SK-N-SH treated with all-trans-retinoic acid at 6 μM for 48 hours (cell line): Measurements from ENCODE around the gene NPFFR1.

Experiments used
- ATAC-seq: fragments of 200-7000 bp; cut with Tn5 transposase; 3 replicates; pipeline ENCODE4 v1.9.1; 2020; ENCODE audit warnings: mild to moderate bottlenecking, moderate library complexity
- ARNTL ChIP-seq: fragments of 450-650 bp; formaldehyde crosslinking; IDR thresholded peaks from 2 replicates; pipeline ENCODE4 v1.5.0; 2020; ENCODE audit warnings: low read depth, mild to moderate bottlenecking, moderate library complexity, borderline replicate concordance
- CSDC2 ChIP-seq: fragments of 250-450 bp; sonication (Bioruptor Pico); IDR thresholded peaks from 2 replicates; pipeline ENCODE4 v1.5.0; 2020; ENCODE audit warnings: mild to moderate bottlenecking, moderate library complexity
- ESRRG ChIP-seq: fragments of 250-450 bp; sonication (Bioruptor Pico); IDR thresholded peaks from 2 replicates; pipeline ENCODE4 v1.6.1; 2021; ENCODE audit warnings: mild to moderate bottlenecking
- OSR1 ChIP-seq: fragments of 250-450 bp; sonication (Bioruptor Pico); IDR thresholded peaks from 2 replicates; pipeline ENCODE4 v1.8.0; 2022; ENCODE audit warnings: moderate library complexity, mild to moderate bottlenecking, inconsistent platforms
- PPARA ChIP-seq: fragments of 250-450 bp; sonication (Bioruptor Pico); IDR thresholded peaks from 2 replicates; pipeline ENCODE4 v1.5.0; 2020; ENCODE audit warnings: mild to moderate bottlenecking, borderline replicate concordance
- TCF4 ChIP-seq: fragments of 250-450 bp; sonication (Bioruptor Pico); IDR thresholded peaks from 2 replicates; pipeline ENCODE4 v1.8.0; 2021; ENCODE audit warnings: mild to moderate bottlenecking, moderate library complexity, borderline replicate concordance
- TOX ChIP-seq: fragments of 250-450 bp; sonication (Bioruptor Pico); IDR thresholded peaks from 2 replicates; pipeline ENCODE4 v1.8.0; 2021; ENCODE audit warnings: mild to moderate bottlenecking, moderate library complexity, borderline replicate concordance
- ZC3H10 ChIP-seq: fragments of 250-450 bp; sonication (Bioruptor Pico); IDR thresholded peaks from 2 replicates; pipeline ENCODE4 v1.5.1; 2021; ENCODE audit warnings: mild to moderate bottlenecking, moderate library complexity
- ZFP3 ChIP-seq: fragments of 250-450 bp; sonication (Bioruptor Pico); IDR thresholded peaks from 2 replicates; pipeline ENCODE4 v1.5.0; 2020; ENCODE audit warnings: mild to moderate bottlenecking, moderate library complexity
- ZFP30 ChIP-seq: fragments of 450-650 bp; formaldehyde crosslinking; IDR thresholded peaks from 2 replicates; pipeline ENCODE4 v1.5.0; 2022; ENCODE audit warnings: mild to moderate bottlenecking, moderate library complexity
- ZNF565 ChIP-seq: fragments of 450-650 bp; formaldehyde crosslinking; conservative IDR thresholded peaks from 2 replicates; pipeline ENCODE4 v1.5.0; 2020; ENCODE audit warnings: low read depth, mild to moderate bottlenecking, moderate library complexity
- ZNF70 ChIP-seq: fragments of 450-650 bp; formaldehyde crosslinking; IDR thresholded peaks from 2 replicates; pipeline ENCODE4 v1.5.0; 2020; ENCODE audit warnings: mild to moderate bottlenecking, moderate library complexity
- ZNF8 ChIP-seq: fragments of 450-650 bp; formaldehyde crosslinking; IDR thresholded peaks from 2 replicates; pipeline ENCODE4 v1.5.0; 2020; ENCODE audit warnings: mild to moderate bottlenecking, moderate library complexity
- TF ChIP-seq, protein P1 (sequence below): fragments of 250-450 bp; sonication (Bioruptor Pico); IDR thresholded peaks from 2 replicates; pipeline ENCODE4 v1.5.1; 2021; ENCODE audit warnings: mild to moderate bottlenecking, moderate library complexity
- TF ChIP-seq, protein P2 (sequence below): fragments of 250-450 bp; sonication (Bioruptor Pico); IDR thresholded peaks from 2 replicates; pipeline ENCODE4 v1.5.0; 2020; ENCODE audit warnings: mild to moderate bottlenecking, moderate library complexity
- TF ChIP-seq, protein P3 (sequence below): fragments of 250-450 bp; sonication (Bioruptor Pico); IDR thresholded peaks from 2 replicates; pipeline ENCODE4 v1.8.0; 2021; ENCODE audit warnings: low read depth, mild to moderate bottlenecking, moderate library complexity, borderline replicate concordance
- TF ChIP-seq, protein P4 (sequence below): fragments of 250-450 bp; sonication (Bioruptor Pico); IDR thresholded peaks from 2 replicates; pipeline ENCODE4 v1.5.1; 2020; ENCODE audit warnings: low read depth, mild to moderate bottlenecking, moderate library complexity

NPFFR1 gene

DNA sequence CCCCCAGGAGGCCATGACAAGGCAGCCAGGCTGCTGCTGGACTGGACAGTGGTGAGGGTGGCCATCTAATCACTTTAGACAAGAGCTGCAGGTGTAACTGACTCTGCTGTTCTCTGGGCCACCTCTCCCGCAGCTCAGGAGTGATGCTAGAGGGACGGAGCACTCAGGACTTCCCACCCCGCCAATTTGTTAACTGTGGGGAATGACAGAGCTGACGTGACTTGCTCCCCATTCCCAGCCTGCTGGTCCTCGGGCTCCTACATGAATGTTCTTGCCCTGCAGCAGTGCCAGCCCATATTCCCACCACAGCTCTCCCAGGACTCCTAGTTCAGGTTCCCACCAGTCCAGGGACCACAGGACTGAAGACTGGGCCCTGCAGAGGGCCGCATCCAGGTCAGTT lies 16.7 kb upstream of the NPFFR1 start:
- no peak for TF ChIP-seq ESRRG (CRISPR knock-in tag)
- no peak for TF ChIP-seq ZNF70
- TF ChIP-seq TOX (CRISPR knock-in tag) = no peak
- no peak for TF ChIP-seq ZFP3 (CRISPR knock-in tag)
- no peak for TF ChIP-seq OSR1
- TF ChIP-seq, protein P1, sequence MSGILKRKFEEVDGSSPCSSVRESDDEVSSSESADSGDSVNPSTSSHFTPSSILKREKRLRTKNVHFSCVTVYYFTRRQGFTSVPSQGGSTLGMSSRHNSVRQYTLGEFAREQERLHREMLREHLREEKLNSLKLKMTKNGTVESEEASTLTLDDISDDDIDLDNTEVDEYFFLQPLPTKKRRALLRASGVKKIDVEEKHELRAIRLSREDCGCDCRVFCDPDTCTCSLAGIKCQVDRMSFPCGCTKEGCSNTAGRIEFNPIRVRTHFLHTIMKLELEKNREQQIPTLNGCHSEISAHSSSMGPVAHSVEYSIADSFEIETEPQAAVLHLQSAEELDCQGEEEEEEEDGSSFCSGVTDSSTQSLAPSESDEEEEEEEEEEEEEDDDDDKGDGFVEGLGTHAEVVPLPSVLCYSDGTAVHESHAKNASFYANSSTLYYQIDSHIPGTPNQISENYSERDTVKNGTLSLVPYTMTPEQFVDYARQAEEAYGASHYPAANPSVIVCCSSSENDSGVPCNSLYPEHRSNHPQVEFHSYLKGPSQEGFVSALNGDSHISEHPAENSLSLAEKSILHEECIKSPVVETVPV (CRISPR knock-in tag) = no peak
- TF ChIP-seq, protein P2, sequence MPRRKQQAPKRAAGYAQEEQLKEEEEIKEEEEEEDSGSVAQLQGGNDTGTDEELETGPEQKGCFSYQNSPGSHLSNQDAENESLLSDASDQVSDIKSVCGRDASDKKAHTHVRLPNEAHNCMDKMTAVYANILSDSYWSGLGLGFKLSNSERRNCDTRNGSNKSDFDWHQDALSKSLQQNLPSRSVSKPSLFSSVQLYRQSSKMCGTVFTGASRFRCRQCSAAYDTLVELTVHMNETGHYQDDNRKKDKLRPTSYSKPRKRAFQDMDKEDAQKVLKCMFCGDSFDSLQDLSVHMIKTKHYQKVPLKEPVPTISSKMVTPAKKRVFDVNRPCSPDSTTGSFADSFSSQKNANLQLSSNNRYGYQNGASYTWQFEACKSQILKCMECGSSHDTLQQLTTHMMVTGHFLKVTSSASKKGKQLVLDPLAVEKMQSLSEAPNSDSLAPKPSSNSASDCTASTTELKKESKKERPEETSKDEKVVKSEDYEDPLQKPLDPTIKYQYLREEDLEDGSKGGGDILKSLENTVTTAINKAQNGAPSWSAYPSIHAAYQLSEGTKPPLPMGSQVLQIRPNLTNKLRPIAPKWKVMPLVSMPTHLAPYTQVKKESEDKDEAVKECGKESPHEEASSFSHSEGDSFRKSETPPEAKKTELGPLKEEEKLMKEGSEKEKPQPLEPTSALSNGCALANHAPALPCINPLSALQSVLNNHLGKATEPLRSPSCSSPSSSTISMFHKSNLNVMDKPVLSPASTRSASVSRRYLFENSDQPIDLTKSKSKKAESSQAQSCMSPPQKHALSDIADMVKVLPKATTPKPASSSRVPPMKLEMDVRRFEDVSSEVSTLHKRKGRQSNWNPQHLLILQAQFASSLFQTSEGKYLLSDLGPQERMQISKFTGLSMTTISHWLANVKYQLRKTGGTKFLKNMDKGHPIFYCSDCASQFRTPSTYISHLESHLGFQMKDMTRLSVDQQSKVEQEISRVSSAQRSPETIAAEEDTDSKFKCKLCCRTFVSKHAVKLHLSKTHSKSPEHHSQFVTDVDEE (CRISPR knock-in tag) = no peak
- TF ChIP-seq ZC3H10 (CRISPR knock-in tag) = no peak
- no peak for TF ChIP-seq ZNF8 (CRISPR knock-in tag)
- no peak for ATAC-seq

DNA sequence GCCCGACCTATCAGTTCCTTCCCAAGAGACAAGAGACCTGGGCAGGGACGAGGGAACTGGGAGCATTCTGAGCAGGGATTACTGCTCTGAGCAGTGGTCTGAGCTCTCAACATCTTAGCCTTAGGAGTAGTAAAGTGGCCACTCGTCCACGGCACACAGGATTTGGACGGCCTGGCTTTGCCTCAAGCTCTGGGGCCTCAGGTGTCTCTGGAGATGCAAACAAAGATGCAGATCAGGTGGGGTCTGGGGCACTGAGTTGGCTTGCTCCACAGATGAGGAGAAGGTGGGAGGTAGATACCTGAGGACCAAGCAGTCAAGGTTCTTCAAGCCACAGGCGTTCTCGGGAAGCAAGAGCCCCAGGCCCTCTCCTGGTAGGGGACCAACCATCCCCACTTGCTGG lies 16.1 kb upstream of the NPFFR1 start:
- TF ChIP-seq TCF4 (CRISPR knock-in tag) (no peak), ARNTL (CRISPR knock-in tag) (no peak), ZNF565 (no peak), ZFP30 (CRISPR knock-in tag) (no peak)
- TF ChIP-seq, protein P3, sequence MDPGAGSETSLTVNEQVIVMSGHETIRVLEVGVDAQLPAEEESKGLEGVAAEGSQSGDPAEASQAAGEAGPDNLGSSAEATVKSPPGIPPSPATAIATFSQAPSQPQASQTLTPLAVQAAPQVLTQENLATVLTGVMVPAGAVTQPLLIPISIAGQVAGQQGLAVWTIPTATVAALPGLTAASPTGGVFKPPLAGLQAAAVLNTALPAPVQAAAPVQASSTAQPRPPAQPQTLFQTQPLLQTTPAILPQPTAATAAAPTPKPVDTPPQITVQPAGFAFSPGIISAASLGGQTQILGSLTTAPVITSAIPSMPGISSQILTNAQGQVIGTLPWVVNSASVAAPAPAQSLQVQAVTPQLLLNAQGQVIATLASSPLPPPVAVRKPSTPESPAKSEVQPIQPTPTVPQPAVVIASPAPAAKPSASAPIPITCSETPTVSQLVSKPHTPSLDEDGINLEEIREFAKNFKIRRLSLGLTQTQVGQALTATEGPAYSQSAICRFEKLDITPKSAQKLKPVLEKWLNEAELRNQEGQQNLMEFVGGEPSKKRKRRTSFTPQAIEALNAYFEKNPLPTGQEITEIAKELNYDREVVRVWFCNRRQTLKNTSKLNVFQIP (CRISPR knock-in tag) = no peak
- TF ChIP-seq, protein P4, sequence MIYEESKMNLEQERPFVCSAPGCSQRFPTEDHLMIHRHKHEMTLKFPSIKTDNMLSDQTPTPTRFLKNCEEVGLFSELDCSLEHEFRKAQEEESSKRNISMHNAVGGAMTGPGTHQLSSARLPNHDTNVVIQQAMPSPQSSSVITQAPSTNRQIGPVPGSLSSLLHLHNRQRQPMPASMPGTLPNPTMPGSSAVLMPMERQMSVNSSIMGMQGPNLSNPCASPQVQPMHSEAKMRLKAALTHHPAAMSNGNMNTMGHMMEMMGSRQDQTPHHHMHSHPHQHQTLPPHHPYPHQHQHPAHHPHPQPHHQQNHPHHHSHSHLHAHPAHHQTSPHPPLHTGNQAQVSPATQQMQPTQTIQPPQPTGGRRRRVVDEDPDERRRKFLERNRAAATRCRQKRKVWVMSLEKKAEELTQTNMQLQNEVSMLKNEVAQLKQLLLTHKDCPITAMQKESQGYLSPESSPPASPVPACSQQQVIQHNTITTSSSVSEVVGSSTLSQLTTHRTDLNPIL (CRISPR knock-in tag) = no peak
- no peak for ATAC-seq

DNA sequence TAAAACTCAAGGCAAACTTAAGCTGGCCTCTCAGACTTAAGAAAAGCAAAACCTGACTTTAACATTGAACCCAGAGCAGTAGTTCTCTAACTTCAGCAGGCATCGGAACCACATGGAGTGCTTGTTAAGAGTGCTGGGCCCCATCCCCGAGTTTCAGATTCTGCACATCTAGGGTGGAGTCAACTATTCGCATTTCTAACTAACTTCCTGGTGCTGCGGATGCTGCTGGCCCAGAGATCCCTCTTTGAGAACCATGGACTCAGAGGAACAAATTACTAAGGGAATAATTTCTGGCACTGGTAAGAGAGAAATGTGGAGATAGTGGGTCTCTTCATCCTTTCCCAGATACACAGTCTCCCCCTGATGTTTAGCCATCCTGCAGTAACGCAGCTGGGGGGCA lies 14.6 kb upstream of the NPFFR1 start:
- TF ChIP-seq CSDC2 (CRISPR knock-in tag) = no peak
- no peak for TF ChIP-seq ZNF8 (CRISPR knock-in tag)
- no peak for TF ChIP-seq TOX (CRISPR knock-in tag)
- ATAC-seq = no peak

DNA sequence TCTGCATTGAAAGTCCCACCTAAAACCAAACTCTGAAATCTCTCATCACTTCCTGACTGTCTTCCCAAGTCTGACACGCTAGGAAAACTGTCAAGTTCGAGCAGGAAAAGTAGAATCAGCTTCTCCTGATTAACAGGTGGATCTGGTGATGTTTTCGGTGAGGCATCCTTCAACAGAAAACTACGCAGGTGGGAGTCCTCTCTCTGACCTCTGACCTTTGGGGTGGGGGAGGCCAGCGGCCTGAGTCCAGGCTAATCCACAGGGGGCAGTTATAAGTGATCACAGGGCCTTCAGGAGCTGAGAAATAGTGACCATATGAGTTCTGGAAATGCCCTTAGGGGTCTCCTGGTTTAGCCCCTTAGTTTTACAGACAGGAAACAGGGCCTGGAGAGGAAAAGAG lies 13.4 kb upstream of the NPFFR1 start:
- TF ChIP-seq ZNF70 (no peak), ZFP30 (CRISPR knock-in tag) (no peak), ESRRG (CRISPR knock-in tag) (no peak), PPARA (CRISPR knock-in tag) (no peak)
- TF ChIP-seq, protein P4 (CRISPR knock-in tag) = no peak
- no peak for ATAC-seq

DNA sequence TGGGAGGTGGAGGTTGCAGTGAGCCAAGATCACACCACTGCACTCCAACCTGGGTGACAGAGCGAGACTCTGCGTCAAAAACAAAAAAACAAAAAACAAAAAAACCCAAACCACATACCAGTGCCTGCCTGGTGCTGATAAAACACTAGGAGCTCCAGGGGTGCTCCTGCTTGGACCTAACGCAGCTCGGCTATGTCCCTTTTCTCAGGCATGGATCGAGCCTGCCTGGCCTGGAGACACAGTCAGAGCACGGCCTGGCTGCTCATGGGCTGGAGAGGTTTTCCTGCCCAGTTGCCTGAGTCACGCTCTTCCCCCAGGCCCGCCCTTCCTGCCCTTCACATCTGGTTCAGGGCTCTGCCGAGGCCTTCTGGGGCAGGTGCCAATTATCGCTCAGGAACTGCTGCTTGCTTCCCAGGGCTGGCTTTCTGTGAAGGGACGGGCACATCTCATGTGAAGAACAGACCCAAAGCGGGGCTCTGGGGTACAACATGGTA lies 12.6 kb upstream of the NPFFR1 start:
- ATAC-seq = peak; percentile 99
- TF ChIP-seq TCF4 (CRISPR knock-in tag) (peak; percentile 54; the same call in 1 of the 2 replicates), ZFP30 (CRISPR knock-in tag) (no peak)
- TF ChIP-seq, protein P1 (CRISPR knock-in tag) = no peak
- TF ChIP-seq, protein P3 (CRISPR knock-in tag) = no peak
- TF ChIP-seq, all 23 proteins: peak for 1
